ENCODE results near the gene TFDP2. TPM values are rescaled to one million over a fixed set of nuclear protein-coding genes. Genes with fewer than 3 reads are reported as not detected.

The TFDP2 gene
- total RNA-seq, 2 experiments from 2014 or later = 33.1 to 34.2 TPM

GRCh38 chr3:141941093-141941492 is 208.3 kb downstream of the TFDP2 start:
- TF ChIP-seq, protein P1, sequence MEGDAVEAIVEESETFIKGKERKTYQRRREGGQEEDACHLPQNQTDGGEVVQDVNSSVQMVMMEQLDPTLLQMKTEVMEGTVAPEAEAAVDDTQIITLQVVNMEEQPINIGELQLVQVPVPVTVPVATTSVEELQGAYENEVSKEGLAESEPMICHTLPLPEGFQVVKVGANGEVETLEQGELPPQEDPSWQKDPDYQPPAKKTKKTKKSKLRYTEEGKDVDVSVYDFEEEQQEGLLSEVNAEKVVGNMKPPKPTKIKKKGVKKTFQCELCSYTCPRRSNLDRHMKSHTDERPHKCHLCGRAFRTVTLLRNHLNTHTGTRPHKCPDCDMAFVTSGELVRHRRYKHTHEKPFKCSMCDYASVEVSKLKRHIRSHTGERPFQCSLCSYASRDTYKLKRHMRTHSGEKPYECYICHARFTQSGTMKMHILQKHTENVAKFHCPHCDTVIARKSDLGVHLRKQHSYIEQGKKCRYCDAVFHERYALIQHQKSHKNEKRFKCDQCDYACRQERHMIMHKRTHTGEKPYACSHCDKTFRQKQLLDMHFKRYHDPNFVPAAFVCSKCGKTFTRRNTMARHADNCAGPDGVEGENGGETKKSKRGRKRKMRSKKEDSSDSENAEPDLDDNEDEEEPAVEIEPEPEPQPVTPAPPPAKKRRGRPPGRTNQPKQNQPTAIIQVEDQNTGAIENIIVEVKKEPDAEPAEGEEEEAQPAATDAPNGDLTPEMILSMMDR (IDR thresholded peaks at IDR 0.05) = no peak
- no peaks in the 10 kb centered on the region for H3K4me1 ChIP-seq (ENCODE audit: insufficient read depth, low read length)
- H3K27ac ChIP-seq (ENCODE audit: low read depth in 1 of 2, low read length in 2 of 2) = no peak overlapping the region
- Mint-ChIP-seq H3K36me3 (ENCODE audit: low read depth) (no peaks in the 10 kb centered on the region), H3K27ac (no peak overlapping the region), H3K4me1 (ENCODE audit: low read depth) (no peaks in the 10 kb centered on the region), H3K4me3 (no peak overlapping the region), H3K9me3 (no peaks in the 10 kb centered on the region), H3K27me3 (no peaks in the 10 kb centered on the region)
- no peaks in the 10 kb centered on the region for H3K27me3 ChIP-seq (ENCODE audit: control insufficient read depth in 1 of 2, insufficient read depth in 2 of 2, low read length in 2 of 2)
- intact Hi-C loops (cut with DNase I, micrococcal nuclease) = no loop called here
- CTCF ChIA-PET = no interaction called here
- ATAC-seq (ENCODE audit: poor library complexity) = no peak
- no peak overlapping the region for H3K4me3 ChIP-seq (ENCODE audit: low read length)
- POLR2A ChIA-PET = no interaction called here
- DNase-seq = no peak
- H3K36me3 ChIP-seq (ENCODE audit: insufficient read depth, low read length) = no peaks in the 10 kb centered on the region
- no peaks in the 10 kb centered on the region for H3K9me3 ChIP-seq (ENCODE audit: control insufficient read depth in 1 of 2, insufficient read depth in 1 of 2, low read length in 2 of 2)

DNA sequence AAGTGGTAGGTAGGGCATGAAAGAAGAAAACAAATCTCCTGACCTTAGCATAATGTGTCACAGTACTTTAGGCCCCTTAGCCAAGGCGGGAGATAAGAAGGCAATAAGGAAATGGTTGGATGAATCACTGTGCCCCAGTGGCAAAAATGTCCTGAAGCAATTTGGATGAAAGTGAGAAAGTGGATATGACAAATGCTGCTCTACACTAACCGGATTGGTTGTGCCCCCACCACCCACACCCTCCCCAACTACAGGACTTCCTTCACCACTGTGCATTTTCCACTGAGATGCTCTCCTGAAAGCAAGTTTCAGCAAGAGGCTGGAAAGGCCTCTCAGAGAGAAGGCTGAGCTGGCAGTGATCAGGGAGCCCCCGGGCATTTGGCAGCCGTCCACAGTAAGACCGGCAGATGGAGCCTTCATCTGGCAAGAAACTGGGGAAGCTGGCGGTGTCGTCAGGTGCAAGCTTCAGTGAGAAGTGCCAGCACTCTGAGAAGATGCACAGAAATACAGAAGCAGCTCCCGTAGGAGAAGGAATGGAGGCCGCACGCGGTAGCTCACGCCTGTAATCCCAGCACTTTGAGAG is 209.1 kb downstream of the TFDP2 start:
- H3K27ac Mint-ChIP-seq = no peak overlapping the region
- intact Hi-C loops (cut with DNase I, micrococcal nuclease) = no loop called here

DNA sequence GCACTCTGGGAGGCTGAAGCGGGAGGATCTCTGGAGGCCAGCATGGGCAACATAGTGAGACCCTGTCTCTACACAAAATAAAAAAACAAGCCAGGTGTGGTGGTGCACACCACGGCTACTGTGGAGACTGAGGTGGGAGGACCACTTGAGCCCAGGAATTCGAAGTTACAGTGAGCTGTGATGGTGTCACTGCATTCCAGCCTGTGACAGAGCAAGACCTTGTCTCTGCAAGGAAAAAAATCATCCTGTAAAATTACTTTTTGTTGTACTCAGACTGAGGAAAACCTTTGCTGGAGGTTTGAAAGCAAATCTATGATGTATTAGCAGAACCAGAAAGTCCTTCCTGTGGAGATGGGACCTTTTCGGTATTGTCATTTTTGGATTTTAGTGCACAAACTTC is 209.6 kb downstream of the TFDP2 start:
- Histone ChIP-seq H3K27ac (ENCODE audit: low read depth in 1 of 2, low read length in 2 of 2) (no peak overlapping the region), H3K9me3 (ENCODE audit: control insufficient read depth in 1 of 2, insufficient read depth in 1 of 2, low read length in 2 of 2) (no peaks in the 10 kb centered on the region), H3K4me3 (ENCODE audit: low read length) (no peak overlapping the region), H3K4me1 (ENCODE audit: insufficient read depth, low read length) (no peaks in the 10 kb centered on the region), H3K36me3 (ENCODE audit: insufficient read depth, low read length) (no peaks in the 10 kb centered on the region), H3K27me3 (ENCODE audit: control insufficient read depth in 1 of 2, insufficient read depth in 2 of 2, low read length in 2 of 2) (no peaks in the 10 kb centered on the region)
- POLR2A ChIA-PET = no interaction called here
- DNase-seq = no peak
- intact Hi-C loops (cut with DNase I, micrococcal nuclease) = no loop called here
- Mint-ChIP-seq H3K27me3 (no peaks in the 10 kb centered on the region), H3K4me3 (no peak overlapping the region), H3K36me3 (ENCODE audit: low read depth) (no peaks in the 10 kb centered on the region), H3K9me3 (no peaks in the 10 kb centered on the region), H3K4me1 (ENCODE audit: low read depth) (no peaks in the 10 kb centered on the region), H3K27ac (no peak overlapping the region)
- no peak for ATAC-seq (ENCODE audit: poor library complexity)
- TF ChIP-seq, protein P1 (IDR thresholded peaks at IDR 0.05) = no peak
- CTCF ChIA-PET = no interaction called here

More for the DNA sequence above, 209.1 kb downstream of the TFDP2 start:
- no peaks in the 10 kb centered on the region for H3K4me1 Mint-ChIP-seq (ENCODE audit: low read depth)
- Histone ChIP-seq H3K27me3 (ENCODE audit: control insufficient read depth in 1 of 2, insufficient read depth in 2 of 2, low read length in 2 of 2) (no peaks in the 10 kb centered on the region), H3K9me3 (ENCODE audit: control insufficient read depth in 1 of 2, insufficient read depth in 1 of 2, low read length in 2 of 2) (no peaks in the 10 kb centered on the region), H3K27ac (ENCODE audit: low read depth in 1 of 2, low read length in 2 of 2) (no peak overlapping the region), H3K4me3 (ENCODE audit: low read length) (no peak overlapping the region), H3K36me3 (ENCODE audit: insufficient read depth, low read length) (no peaks in the 10 kb centered on the region), H3K4me1 (ENCODE audit: insufficient read depth, low read length) (no peaks in the 10 kb centered on the region)
- ChIA-PET POLR2A (no interaction called here), CTCF (no interaction called here)
- TF ChIP-seq, protein P1 (IDR thresholded peaks at IDR 0.05) = no peak
- H3K4me3 Mint-ChIP-seq = no peak overlapping the region
- no peaks in the 10 kb centered on the region for H3K27me3 Mint-ChIP-seq
- H3K9me3 Mint-ChIP-seq = no peaks in the 10 kb centered on the region
- H3K36me3 Mint-ChIP-seq (ENCODE audit: low read depth) = no peaks in the 10 kb centered on the region
- ATAC-seq (ENCODE audit: poor library complexity) = no peak
- DNase-seq = no peak

Measured in CD4-positive, alpha-beta T cell (primary cell).